HepG2 (cell line): ENCODE data around the gene TLDC2. TPM values are rescaled to one million over a fixed set of nuclear protein-coding genes. Genes with fewer than 3 reads are reported as not detected.

ENCODE experiments used
- FOXA1 ChIP-seq, 2 experiments: fragments of 450-650 bp in 1 of 2; sonication (generic) in 1 of 2; formaldehyde crosslinking in 1 of 2; IDR thresholded peaks; 2 replicates each; pipeline versions ENCODE4 v1.4.0 to v1.6.1; 2016 to 2020; ENCODE audit warnings: missing genetic modification reagents in 1 of 2
- GABPA ChIP-seq, 2 experiments: IDR thresholded peaks; 2 replicates each; pipeline ENCODE4 v1.6.1; 2011 to 2016; ENCODE audit warnings: low read depth in 2 of 2, low read length in 1 of 2, missing biosample characterization in 1 of 2, missing genetic modification characterization in 1 of 2
- GATAD1 ChIP-seq: IDR thresholded peaks from 2 replicates; pipeline ENCODE4 v1.6.1; 2016; ENCODE audit warnings: missing genetic modification reagents, missing compliant biosample characterization
- GFI1 ChIP-seq: sonication (generic); formaldehyde crosslinking; IDR thresholded peaks from 2 replicates; pipeline ENCODE4 v1.5.0; 2020; ENCODE audit warnings: missing genetic modification reagents, mild to moderate bottlenecking, borderline replicate concordance
- KAT8 ChIP-seq: IDR thresholded peaks from 2 replicates; pipeline ENCODE4 v1.6.1; 2016; ENCODE audit warnings: missing genetic modification reagents, missing compliant biosample characterization
- MYC ChIP-seq: sonication (generic); formaldehyde crosslinking; IDR thresholded peaks from 2 replicates; pipeline ENCODE4 v1.9.0; 2021; ENCODE audit warnings: missing genetic modification reagents, borderline replicate concordance
- RBM39 ChIP-seq: fragments of 200-400 bp; formaldehyde crosslinking; IDR thresholded peaks from one replicate; pipeline ENCODE4 v1.6.1; 2018; ENCODE audit warnings: antibody characterized with exemption, mild to moderate bottlenecking, low read depth, low read length; ENCODE audit not compliant: poor library complexity, severe bottlenecking
- RCOR2 ChIP-seq: IDR thresholded peaks from 2 replicates; pipeline ENCODE4 v1.6.1; 2016; ENCODE audit warnings: missing biosample characterization, missing genetic modification reagents
- STAG1 ChIP-seq: sonication (generic); formaldehyde crosslinking; IDR thresholded peaks from 2 replicates; pipeline ENCODE4 v1.4.0; 2020; ENCODE audit warnings: missing genetic modification reagents
- SUZ12 ChIP-seq: fragments of 150-350 bp; IDR thresholded peaks from 2 replicates; pipeline ENCODE4 v1.6.1; 2014; ENCODE audit warnings: low read depth, low read length
- ZBTB8A ChIP-seq: sonication (generic); formaldehyde crosslinking; IDR thresholded peaks from 2 replicates; pipeline ENCODE4 v1.4.0; 2020; ENCODE audit warnings: mild to moderate bottlenecking, low read depth, missing genetic modification reagents, borderline replicate concordance
- ZNF441 ChIP-seq: sonication (generic); formaldehyde crosslinking; IDR thresholded peaks from 2 replicates; pipeline ENCODE4 v1.7.0; 2021; ENCODE audit warnings: missing genetic modification reagents, borderline replicate concordance
- ZNF451 ChIP-seq: sonication (generic); formaldehyde crosslinking; IDR thresholded peaks from 2 replicates; pipeline ENCODE4 v1.5.0; 2020; ENCODE audit warnings: mild to moderate bottlenecking, missing genetic modification reagents
- ZNF547 ChIP-seq: sonication (generic); formaldehyde crosslinking; IDR thresholded peaks from 2 replicates; pipeline ENCODE4 v1.5.1; 2020; ENCODE audit warnings: mild to moderate bottlenecking, missing genetic modification reagents
- ZSCAN21 ChIP-seq: sonication (generic); formaldehyde crosslinking; IDR thresholded peaks from 2 replicates; pipeline ENCODE4 v1.8.0; 2022; ENCODE audit warnings: mild to moderate bottlenecking, missing genetic modification reagents, moderate library complexity, borderline replicate concordance
- polyA plus RNA-seq, 8 experiments: library from polyadenylated mRNA; depleted of rRNA in 3 of 8; stranded (reverse) in 7 of 8; unstranded in 1 of 8; fragments of >200 nt; fragmentation: Illumina TruSeq in 4 of 8; extraction: Trizol in 4 of 8; gene quantifications; 2 replicates each; pipeline versions ENCODE4 v1.2.1 to v1.2.3, GENCODE V29; 2011 to 2016; ENCODE audit warnings: low read depth in 4 of 8, missing spikeins in 1 of 8, mixed read lengths in 1 of 8; ENCODE audit not compliant: insufficient read depth in 1 of 8
- total RNA-seq, 5 experiments: library from RNA; depleted of rRNA; stranded (reverse); fragments of >200 nt; fragmentation: Illumina TruSeq; extraction: Trizol; gene quantifications; 2 replicates each; pipeline ENCODE4 v1.2.3, GENCODE V29; 2016; ENCODE audit warnings: low read depth in 1 of 5
- TF ChIP-seq, protein P1 (sequence below): sonication (generic); formaldehyde crosslinking; IDR thresholded peaks from 2 replicates; pipeline ENCODE4 v1.8.0; 2022; ENCODE audit warnings: missing genetic modification reagents, mild to moderate bottlenecking, inconsistent platforms, borderline replicate concordance
- TF ChIP-seq, protein P2 (sequence below), 2 experiments: fragments of 450-650 bp in 1 of 2; sonication (generic) in 1 of 2; formaldehyde crosslinking; IDR thresholded peaks; 2 replicates each; pipeline versions ENCODE4 v1.5.0 to v1.8.0; 2020 to 2022; ENCODE audit warnings: mild to moderate bottlenecking in 1 of 2, missing genetic modification reagents in 1 of 2
- TF ChIP-seq, protein P3 (sequence below): sonication (generic); formaldehyde crosslinking; IDR thresholded peaks from 2 replicates; pipeline ENCODE4 v1.5.0; 2020; ENCODE audit warnings: mild to moderate bottlenecking, missing genetic modification reagents
- TF ChIP-seq, protein P4 (sequence below): sonication (generic); formaldehyde crosslinking; IDR thresholded peaks from 2 replicates; pipeline ENCODE4 v1.8.0; 2022; ENCODE audit warnings: mild to moderate bottlenecking, missing genetic modification reagents, borderline replicate concordance

TLDC2 gene
- total and polyA plus RNA-seq, 2 of the 13 experiments (the other 11 are each of a cell fraction or from before 2014, with no cell fraction given), result 1.5 to 1.6 TPM

- TF ChIP-seq, protein P1, sequence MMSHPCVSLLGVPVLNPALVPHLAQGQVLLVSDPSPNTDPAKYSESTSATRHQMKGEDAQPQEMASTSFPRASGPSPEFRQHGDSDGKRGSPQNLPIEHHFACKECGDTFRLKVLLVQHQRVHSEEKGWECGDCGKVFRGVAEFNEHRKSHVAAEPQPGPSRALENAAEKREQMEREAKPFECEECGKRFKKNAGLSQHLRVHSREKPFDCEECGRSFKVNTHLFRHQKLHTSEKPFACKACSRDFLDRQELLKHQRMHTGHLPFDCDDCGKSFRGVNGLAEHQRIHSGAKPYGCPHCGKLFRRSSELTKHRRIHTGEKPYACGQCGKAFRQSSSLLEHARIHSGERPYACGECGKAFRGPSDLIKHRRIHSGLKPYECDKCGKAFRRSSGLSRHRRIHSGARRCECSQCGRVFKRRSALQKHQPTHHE (CRISPR knock-in tag), result no peak
- 0 out of 2 replicates have a peak, but pooled peaks have one; percentile 26 for TF ChIP-seq ZNF441 (CRISPR knock-in tag)
- TF ChIP-seq FOXA1 (IDR thresholded peaks at IDR 0.05), result no peak
- no peak for TF ChIP-seq FOXA1 (CRISPR knock-in tag; IDR thresholded peaks at IDR 0.05)
- TF ChIP-seq, protein P2, sequence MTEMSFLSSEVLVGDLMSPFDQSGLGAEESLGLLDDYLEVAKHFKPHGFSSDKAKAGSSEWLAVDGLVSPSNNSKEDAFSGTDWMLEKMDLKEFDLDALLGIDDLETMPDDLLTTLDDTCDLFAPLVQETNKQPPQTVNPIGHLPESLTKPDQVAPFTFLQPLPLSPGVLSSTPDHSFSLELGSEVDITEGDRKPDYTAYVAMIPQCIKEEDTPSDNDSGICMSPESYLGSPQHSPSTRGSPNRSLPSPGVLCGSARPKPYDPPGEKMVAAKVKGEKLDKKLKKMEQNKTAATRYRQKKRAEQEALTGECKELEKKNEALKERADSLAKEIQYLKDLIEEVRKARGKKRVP (CRISPR knock-in tag; IDR thresholded peaks at IDR 0.05), result no peak
- peak; percentile 78; the same call in 1 of the 2 replicates for TF ChIP-seq MYC (CRISPR knock-in tag)
- peak; percentile 62 for TF ChIP-seq RBM39
- TF ChIP-seq, protein P3, sequence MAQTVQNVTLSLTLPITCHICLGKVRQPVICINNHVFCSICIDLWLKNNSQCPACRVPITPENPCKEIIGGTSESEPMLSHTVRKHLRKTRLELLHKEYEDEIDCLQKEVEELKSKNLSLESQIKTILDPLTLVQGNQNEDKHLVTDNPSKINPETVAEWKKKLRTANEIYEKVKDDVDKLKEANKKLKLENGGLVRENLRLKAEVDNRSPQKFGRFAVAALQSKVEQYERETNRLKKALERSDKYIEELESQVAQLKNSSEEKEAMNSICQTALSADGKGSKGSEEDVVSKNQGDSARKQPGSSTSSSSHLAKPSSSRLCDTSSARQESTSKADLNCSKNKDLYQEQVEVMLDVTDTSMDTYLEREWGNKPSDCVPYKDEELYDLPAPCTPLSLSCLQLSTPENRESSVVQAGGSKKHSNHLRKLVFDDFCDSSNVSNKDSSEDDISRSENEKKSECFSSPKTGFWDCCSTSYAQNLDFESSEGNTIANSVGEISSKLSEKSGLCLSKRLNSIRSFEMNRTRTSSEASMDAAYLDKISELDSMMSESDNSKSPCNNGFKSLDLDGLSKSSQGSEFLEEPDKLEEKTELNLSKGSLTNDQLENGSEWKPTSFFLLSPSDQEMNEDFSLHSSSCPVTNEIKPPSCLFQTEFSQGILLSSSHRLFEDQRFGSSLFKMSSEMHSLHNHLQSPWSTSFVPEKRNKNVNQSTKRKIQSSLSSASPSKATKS, result no peak
- TF ChIP-seq KAT8 (CRISPR knock-in tag), result 0 out of 2 replicates have a peak, but pooled peaks have one; percentile 52
- TF ChIP-seq STAG1 (CRISPR knock-in tag), result no peak
- TF ChIP-seq ZNF451 (CRISPR knock-in tag), result no peak
- TF ChIP-seq GFI1, result peak; percentile 52; the same call in 1 of the 2 replicates
- TF ChIP-seq ZSCAN21 (CRISPR knock-in tag), result peak; percentile 50; the same call in 1 of the 2 replicates
- TF ChIP-seq GABPA (IDR thresholded peaks at IDR 0.05; ENCODE audit: low read depth, low read length), result peak; percentile 57; the same call in 1 of the 2 replicates
- TF ChIP-seq GABPA (CRISPR knock-in tag; IDR thresholded peaks at IDR 0.05; ENCODE audit: low read depth), result peak; percentile 80
- TF ChIP-seq, protein P4, sequence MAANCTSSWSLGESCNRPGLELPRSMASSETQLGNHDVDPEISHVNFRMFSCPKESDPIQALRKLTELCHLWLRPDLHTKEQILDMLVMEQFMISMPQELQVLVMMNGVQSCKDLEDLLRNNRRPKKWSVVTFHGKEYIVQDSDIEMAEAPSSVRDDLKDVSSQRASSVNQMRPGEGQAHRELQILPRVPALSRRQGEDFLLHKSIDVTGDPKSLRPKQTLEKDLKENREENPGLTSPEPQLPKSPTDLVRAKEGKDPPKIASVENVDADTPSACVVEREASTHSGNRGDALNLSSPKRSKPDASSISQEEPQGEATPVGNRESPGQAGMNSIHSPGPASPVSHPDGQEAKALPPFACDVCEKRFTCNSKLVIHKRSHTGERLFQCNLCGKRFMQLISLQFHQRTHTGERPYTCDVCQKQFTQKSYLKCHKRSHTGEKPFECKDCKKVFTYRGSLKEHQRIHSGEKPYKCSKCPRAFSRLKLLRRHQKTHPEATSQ (CRISPR knock-in tag), result peak; percentile 63; the same call in 1 of the 2 replicates
- TF ChIP-seq ZBTB8A, result no peak
- peak; percentile 55; the same call in 1 of the 2 replicates for TF ChIP-seq RCOR2 (CRISPR knock-in tag)
- 0 out of 2 replicates have a peak, but pooled peaks have one; percentile 39 for TF ChIP-seq ZNF547
- TF ChIP-seq GATAD1 (CRISPR knock-in tag), result peak; percentile 54; the same call in 1 of the 2 replicates
- TF ChIP-seq SUZ12, result no peak
Measured at GRCh38 chr20:36861875-36862801, 13.8 kb upstream of the TLDC2 start (continued).
